Endothelial cell of umbilical vein (primary cell): Measurements from ENCODE around the gene MISP. TPM values are rescaled to one million over a fixed set of nuclear protein-coding genes. Genes with fewer than 3 reads are reported as not detected.

Experiments used
- BruUV-seq: library from RNA; stranded (reverse); fragments of 400-500 nt; replicated peaks from 2 replicates; lab custom pipeline; 2021; lab: Mats Ljungman, UMichigan
- CTCF ChIA-PET: fragments of 300-600, 350-600 bp; sonication (Branson Sonifier 250); formaldehyde crosslinking; loops from one replicate; lab custom pipeline; 2021; ENCODE audit warnings: antibody characterized with exemption, inconsistent platforms; lab: Charles Lee
- POLR2A ChIA-PET: fragments of 300-600, 350-600 bp; sonication (Branson Sonifier 250); formaldehyde crosslinking; loops from one replicate; lab custom pipeline; 2021; ENCODE audit warnings: antibody characterized with exemption, inconsistent platforms; lab: Charles Lee
- DNase-seq: peaks from one replicate; pipeline ENCODE4 v3.0.0-alpha.2; 2011; ENCODE audit warnings: low read depth, low spot score
- FAIRE-seq: peaks from 2 replicates; lab custom pipeline; 2011; peaks lifted over from hg19 to GRCh38; lab: Jason Lieb, UNC
- H2AFZ ChIP-seq: 2 replicates; pipeline ENCODE4 v1.6.0; 2012; ENCODE audit warnings: low read depth, low read length, control low read depth, inconsistent platforms
- H3K27ac ChIP-seq: 2 replicates; pipeline ENCODE4 v1.5.1; 2011; ENCODE audit warnings: low read depth, mild to moderate bottlenecking, control low read depth, low read length, moderate library complexity; ENCODE audit not compliant: insufficient read depth
- H3K27me3 ChIP-seq, 2 experiments: 2 replicates each; pipeline versions ENCODE4 v1.6.0 to v1.6.1; 2011; ENCODE audit warnings: low read length in 2 of 2, mixed read lengths in 1 of 2; ENCODE audit not compliant: control insufficient read depth in 2 of 2, insufficient read depth in 2 of 2
- H3K36me3 ChIP-seq, 2 experiments: 2 replicates in 1 of 2; 3 replicates in 1 of 2; pipeline ENCODE4 v1.5.1; 2011; ENCODE audit warnings: low read length in 2 of 2, mild to moderate bottlenecking in 1 of 2, moderate library complexity in 1 of 2; ENCODE audit not compliant: control insufficient read depth in 2 of 2, insufficient read depth in 2 of 2; ENCODE audit errors: extremely low read depth in 1 of 2
- H3K4me1 ChIP-seq: 3 replicates; pipeline ENCODE4 v1.5.1; 2011; ENCODE audit warnings: mild to moderate bottlenecking, low read length; ENCODE audit not compliant: control insufficient read depth, insufficient read depth; ENCODE audit errors: extremely low read depth
- H3K4me2 ChIP-seq: 2 replicates; pipeline ENCODE4 v1.6.1; 2011; ENCODE audit warnings: low read length, control low read depth, mixed read lengths; ENCODE audit not compliant: insufficient read depth
- H3K4me3 ChIP-seq, 3 experiments: fragments of 200-600 bp in 1 of 3; sonication (generic), shearing (Covaris generic) in 1 of 3; replicated peaks in 1 of 3; 2 replicates each; pipeline ENCODE4 v1.5.1; 2011 to 2016; ENCODE audit warnings: control low read depth in 3 of 3, low read length in 3 of 3, mild to moderate bottlenecking in 2 of 3, inconsistent platforms in 1 of 3, low read depth in 1 of 3, moderate library complexity in 1 of 3; ENCODE audit not compliant: insufficient read depth in 1 of 3
- H3K79me2 ChIP-seq: 2 replicates; pipeline ENCODE4 v1.6.0; 2012; ENCODE audit warnings: low read length, inconsistent platforms; ENCODE audit not compliant: control insufficient read depth, insufficient read depth
- H3K9ac ChIP-seq: replicated peaks from 2 replicates; pipeline ENCODE3; 2011; ENCODE audit warnings: low read length, control low read depth; ENCODE audit not compliant: insufficient read depth; ENCODE audit errors: extremely low read depth
- H3K9me1 ChIP-seq: replicated peaks from 3 replicates; pipeline ENCODE4 v1.6.0; 2011; ENCODE audit warnings: mild to moderate bottlenecking, low read length; ENCODE audit not compliant: control insufficient read depth, insufficient read depth; ENCODE audit errors: extremely low read depth
- H3K9me3 ChIP-seq: replicated peaks from 2 replicates; pipeline ENCODE4 v1.5.1; 2012; ENCODE audit warnings: low read length, inconsistent platforms; ENCODE audit not compliant: control insufficient read depth, insufficient read depth
- H4K20me1 ChIP-seq: replicated peaks from 2 replicates; pipeline ENCODE3; 2011; ENCODE audit warnings: mild to moderate bottlenecking, low read length; ENCODE audit not compliant: control insufficient read depth, insufficient read depth; ENCODE audit errors: extremely low read depth
- EZH2 ChIP-seq: IDR thresholded peaks from 2 replicates; pipeline ENCODE4 v1.6.1; 2012; ENCODE audit warnings: borderline replicate concordance, low read depth, mild to moderate bottlenecking, moderate library complexity, low read length, inconsistent platforms; ENCODE audit not compliant: severe bottlenecking
- FOS ChIP-seq: IDR thresholded peaks from 2 replicates; pipeline ENCODE4 v1.6.1; 2011; ENCODE audit warnings: mild to moderate bottlenecking, low read length, moderate library complexity, borderline replicate concordance; ENCODE audit not compliant: insufficient read depth
- GATA2 ChIP-seq: IDR thresholded peaks from 2 replicates; pipeline ENCODE4 v1.7.0; 2011; ENCODE audit warnings: low read depth, mild to moderate bottlenecking, moderate library complexity, mixed read lengths, low read length; ENCODE audit not compliant: insufficient read length, insufficient read depth
- JUN ChIP-seq: IDR thresholded peaks from 2 replicates; pipeline ENCODE4 v1.6.1; 2011; ENCODE audit warnings: borderline replicate concordance, low read depth; ENCODE audit not compliant: insufficient read length, insufficient read depth
- MYC ChIP-seq: IDR thresholded peaks from one replicate; pipeline ENCODE4 v1.6.1; 2011; ENCODE audit warnings: mild to moderate bottlenecking, low read depth, low read length
- POLR2A ChIP-seq: IDR thresholded peaks from 2 replicates; pipeline ENCODE4 v1.6.1; 2012; ENCODE audit warnings: low read depth, mild to moderate bottlenecking, control low read depth, low read length
- POLR2AphosphoS5 ChIP-seq: IDR thresholded peaks from 2 replicates; pipeline ENCODE4 v1.6.1; 2012; ENCODE audit warnings: low read depth, mild to moderate bottlenecking, control low read depth, low read length, moderate library complexity; ENCODE audit not compliant: insufficient read depth
- dilution Hi-C: fragments of 300-500 bp; cut with MboI; formaldehyde crosslinking; loops from one replicate; pipeline ENCODE4 v1.15.0; 2019; ENCODE audit warnings: low sequenced_read_pairs; ENCODE audit not compliant: extremely low pct_ligation_motif_present
- intact Hi-C: fragments of 100-400 bp; cut with micrococcal nuclease; formaldehyde crosslinking; loops from one replicate; pipeline ENCODE4 v1.10.0; 2022
- polyA plus RNA-seq, 4 experiments: library from polyadenylated mRNA; depleted of rRNA in 3 of 4; stranded (reverse) in 3 of 4; unstranded in 1 of 4; fragments of >200 nt; gene quantifications; 2 replicates each; pipeline versions ENCODE4 v1.2.1 to v1.2.3, GENCODE V29; 2011 to 2012; ENCODE audit warnings: missing spikeins in 1 of 4
- total RNA-seq: library from RNA; stranded (reverse); gene quantifications from 2 replicates; pipeline ENCODE4 v1.2.3, GENCODE V29; 2021
- TF ChIP-seq, protein P1 (sequence below): IDR thresholded peaks from 2 replicates; pipeline ENCODE4 v1.6.1; 2011; ENCODE audit not compliant: insufficient read depth, insufficient read length
- TF ChIP-seq, protein P2 (sequence below), 2 donors: IDR thresholded peaks; 1 replicate in 1 of 2; 2 replicates in 1 of 2; pipeline ENCODE4 v1.5.1; 2011; ENCODE audit warnings: low read length in 2 of 2, mild to moderate bottlenecking in 2 of 2, moderate library complexity in 2 of 2, control low read depth in 1 of 2, inconsistent platforms in 1 of 2, low read depth in 1 of 2; ENCODE audit not compliant: insufficient read depth in 1 of 2; ENCODE audit errors: extremely low read depth in 1 of 2

The MISP gene
- total and polyA plus RNA-seq, 2 donors (not counting 3 experiments of a cell fraction or from before 2014, with no cell fraction given), result not detected

DNA sequence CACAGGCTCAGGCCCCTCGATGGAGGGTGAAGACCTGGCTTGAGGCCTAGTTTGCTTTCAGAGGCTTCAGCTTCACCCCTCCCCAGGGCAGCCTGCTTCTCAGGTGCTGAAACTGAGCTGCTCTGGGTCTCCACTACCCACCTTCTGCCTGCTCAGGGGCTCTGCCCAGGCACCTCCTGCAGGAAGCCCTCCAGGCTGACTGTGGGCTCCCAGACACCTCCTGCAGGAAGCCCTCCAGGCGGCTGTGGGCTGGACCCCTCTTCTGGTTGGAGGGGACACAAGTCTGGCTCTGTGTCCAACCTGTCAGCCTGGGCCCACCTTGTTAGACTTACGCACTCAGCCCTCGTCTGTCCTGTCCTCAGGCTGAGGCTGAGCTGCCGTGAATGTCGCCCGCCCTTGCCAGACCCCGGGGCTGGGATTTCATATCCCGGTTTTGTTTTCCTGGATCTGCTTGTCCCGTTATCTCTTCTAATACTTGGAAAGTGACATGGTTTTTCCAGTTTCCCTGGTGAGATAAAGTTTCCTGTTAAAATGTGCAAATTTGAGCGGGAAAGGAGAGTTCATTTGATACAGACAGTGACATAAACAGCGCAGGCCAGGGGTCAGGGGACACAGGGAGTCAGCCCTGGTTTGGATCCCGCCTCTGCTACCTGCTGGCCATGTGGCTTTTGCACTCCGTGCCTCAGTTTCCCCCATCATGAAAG, 20.8 kb upstream of the MISP start:
- ChIA-PET POLR2A (interaction anchor here (0.7 kb wide), 1 partner anchor 62 kb away, joined by 4 read pairs; no protein-coding TSS in a partner anchor), CTCF (no interaction called here)
- Histone ChIP-seq H3K4me1 (peaks cover 8% of the 10 kb centered on the region), H3K9me1 (no peaks in the 10 kb centered on the region), H4K20me1 (no peaks in the 10 kb centered on the region), H3K4me2 (no peak overlapping the region), H3K27ac (no peak overlapping the region), H2AFZ (no peak overlapping the region), H3K4me3 (no peak overlapping the region), H3K9me3 (no peaks in the 10 kb centered on the region), H3K79me2 (no peaks in the 10 kb centered on the region), H3K9ac (no peak overlapping the region), H3K27me3 (no peaks in the 10 kb centered on the region), H3K36me3 (no peaks in the 10 kb centered on the region)
- no TSS peak for BruUV-seq
- TF ChIP-seq EZH2 (no peak), MYC (no peak), FOS (no peak), JUN (no peak), POLR2AphosphoS5 (no peak), GATA2 (no peak), POLR2A (no peak)
- TF ChIP-seq, protein P1, sequence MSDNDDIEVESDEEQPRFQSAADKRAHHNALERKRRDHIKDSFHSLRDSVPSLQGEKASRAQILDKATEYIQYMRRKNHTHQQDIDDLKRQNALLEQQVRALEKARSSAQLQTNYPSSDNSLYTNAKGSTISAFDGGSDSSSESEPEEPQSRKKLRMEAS, result no peak
- TF ChIP-seq, protein P2, sequence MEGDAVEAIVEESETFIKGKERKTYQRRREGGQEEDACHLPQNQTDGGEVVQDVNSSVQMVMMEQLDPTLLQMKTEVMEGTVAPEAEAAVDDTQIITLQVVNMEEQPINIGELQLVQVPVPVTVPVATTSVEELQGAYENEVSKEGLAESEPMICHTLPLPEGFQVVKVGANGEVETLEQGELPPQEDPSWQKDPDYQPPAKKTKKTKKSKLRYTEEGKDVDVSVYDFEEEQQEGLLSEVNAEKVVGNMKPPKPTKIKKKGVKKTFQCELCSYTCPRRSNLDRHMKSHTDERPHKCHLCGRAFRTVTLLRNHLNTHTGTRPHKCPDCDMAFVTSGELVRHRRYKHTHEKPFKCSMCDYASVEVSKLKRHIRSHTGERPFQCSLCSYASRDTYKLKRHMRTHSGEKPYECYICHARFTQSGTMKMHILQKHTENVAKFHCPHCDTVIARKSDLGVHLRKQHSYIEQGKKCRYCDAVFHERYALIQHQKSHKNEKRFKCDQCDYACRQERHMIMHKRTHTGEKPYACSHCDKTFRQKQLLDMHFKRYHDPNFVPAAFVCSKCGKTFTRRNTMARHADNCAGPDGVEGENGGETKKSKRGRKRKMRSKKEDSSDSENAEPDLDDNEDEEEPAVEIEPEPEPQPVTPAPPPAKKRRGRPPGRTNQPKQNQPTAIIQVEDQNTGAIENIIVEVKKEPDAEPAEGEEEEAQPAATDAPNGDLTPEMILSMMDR (IDR thresholded peaks at IDR 0.05; ENCODE audit: extremely low read depth in 1 of 2, insufficient read depth in 1 of 2, low read depth in 1 of 2, low read length in 2 of 2), result no peak
- intact Hi-C loops (no loop called here), dilution Hi-C loops (no loop called here)
- FAIRE-seq, result no peak
- no peak for DNase-seq
